A673 (cell line): Measurements from ENCODE around the gene CBX4.

Source experiments
- EZH2 ChIP-seq: fragments of 200-600 bp; sonication (generic); IDR thresholded peaks from 2 replicates; pipeline ENCODE4 v1.6.1; 2017; ENCODE audit warnings: borderline replicate concordance, low read depth, mild to moderate bottlenecking, mixed read lengths, antibody characterized with exemption, low read length; ENCODE audit not compliant: poor library complexity, severe bottlenecking
- TF ChIP-seq, protein P1 (sequence below): fragments of 300-800, 200-600 bp; sonication (generic); conservative IDR thresholded peaks from 2 replicates; pipeline ENCODE4 v1.5.1; 2017; ENCODE audit warnings: low read depth, mild to moderate bottlenecking, antibody characterized with exemption, low read length, moderate library complexity, mixed read lengths

DNA sequence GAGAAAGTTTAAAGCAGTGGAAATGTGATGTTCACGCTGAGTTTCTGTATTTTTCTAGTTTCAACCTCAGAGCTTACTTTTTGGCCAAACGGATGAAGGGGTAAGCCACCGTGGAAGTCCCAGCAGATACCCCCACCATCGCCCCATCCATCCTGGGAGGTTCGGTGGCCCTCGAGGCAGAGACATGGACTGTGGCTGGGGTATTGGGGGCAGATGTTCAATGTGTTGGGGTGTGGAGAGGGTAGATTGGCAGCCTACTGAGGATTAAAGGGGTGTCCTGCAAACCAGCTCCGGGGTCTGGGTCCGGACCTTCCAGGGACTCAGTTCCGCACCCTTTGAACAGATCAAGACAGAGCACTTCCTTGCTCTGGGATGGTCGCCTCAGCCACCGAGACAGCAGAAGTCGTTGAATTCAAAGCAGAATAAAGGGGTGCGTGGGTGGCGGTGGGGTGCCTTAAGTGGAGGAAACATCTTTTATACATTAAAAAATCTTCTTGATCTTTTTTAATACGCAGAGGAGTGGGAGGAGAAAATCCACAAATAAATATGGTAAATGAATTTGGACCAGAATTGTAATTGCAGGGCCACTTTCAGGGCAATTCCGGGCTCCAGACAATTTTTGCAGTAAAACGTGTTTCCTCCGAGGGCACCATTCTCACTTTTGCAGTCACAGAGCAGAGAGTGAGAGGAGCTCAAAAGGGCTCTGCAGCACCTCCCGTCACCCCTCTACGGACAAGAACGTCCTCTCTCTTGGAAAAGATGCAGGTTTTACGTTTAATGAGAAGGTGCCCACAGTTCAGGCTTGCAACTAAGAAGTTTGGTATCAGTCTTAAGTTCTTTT, 34.2 kb downstream of the CBX4 start:
- TF ChIP-seq, protein P1, sequence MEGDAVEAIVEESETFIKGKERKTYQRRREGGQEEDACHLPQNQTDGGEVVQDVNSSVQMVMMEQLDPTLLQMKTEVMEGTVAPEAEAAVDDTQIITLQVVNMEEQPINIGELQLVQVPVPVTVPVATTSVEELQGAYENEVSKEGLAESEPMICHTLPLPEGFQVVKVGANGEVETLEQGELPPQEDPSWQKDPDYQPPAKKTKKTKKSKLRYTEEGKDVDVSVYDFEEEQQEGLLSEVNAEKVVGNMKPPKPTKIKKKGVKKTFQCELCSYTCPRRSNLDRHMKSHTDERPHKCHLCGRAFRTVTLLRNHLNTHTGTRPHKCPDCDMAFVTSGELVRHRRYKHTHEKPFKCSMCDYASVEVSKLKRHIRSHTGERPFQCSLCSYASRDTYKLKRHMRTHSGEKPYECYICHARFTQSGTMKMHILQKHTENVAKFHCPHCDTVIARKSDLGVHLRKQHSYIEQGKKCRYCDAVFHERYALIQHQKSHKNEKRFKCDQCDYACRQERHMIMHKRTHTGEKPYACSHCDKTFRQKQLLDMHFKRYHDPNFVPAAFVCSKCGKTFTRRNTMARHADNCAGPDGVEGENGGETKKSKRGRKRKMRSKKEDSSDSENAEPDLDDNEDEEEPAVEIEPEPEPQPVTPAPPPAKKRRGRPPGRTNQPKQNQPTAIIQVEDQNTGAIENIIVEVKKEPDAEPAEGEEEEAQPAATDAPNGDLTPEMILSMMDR = no peak
- TF ChIP-seq EZH2 = no peak
